SJCRH30 (cell line): ENCODE results near the gene OR4D6. TPM values are rescaled to one million over a fixed set of nuclear protein-coding genes. Genes with fewer than 3 reads are reported as not detected.
"Not testable (repeated sequence)": the region's sequence is repeated elsewhere in the genome, so short reads cannot be mapped to it uniquely, and the experiment has no call there.

Experiments used
- DNase-seq, 2 experiments: peaks; one replicate each; pipeline ENCODE4 v3.0.0-alpha.2; 2015 to 2020
- H3K27ac ChIP-seq: fragments of 250-450 bp; sonication (Bioruptor Pico); 2 replicates; pipeline ENCODE4 v1.5.1; 2020; ENCODE audit warnings: mild to moderate bottlenecking, moderate library complexity
- H3K27me3 ChIP-seq: fragments of 250-450 bp; sonication (Bioruptor Pico); 2 replicates; pipeline ENCODE4 v1.5.1; 2020; ENCODE audit warnings: mild to moderate bottlenecking, moderate library complexity
- H3K36me3 ChIP-seq: fragments of 250-450 bp; sonication (Bioruptor Pico); 2 replicates; pipeline ENCODE4 v1.5.1; 2020; ENCODE audit warnings: mild to moderate bottlenecking, moderate library complexity
- H3K4me1 ChIP-seq: fragments of 250-450 bp; sonication (Bioruptor Pico); 2 replicates; pipeline ENCODE4 v1.5.1; 2020; ENCODE audit warnings: mild to moderate bottlenecking, moderate library complexity
- H3K4me3 ChIP-seq: fragments of 250-450 bp; sonication (Bioruptor Pico); 2 replicates; pipeline ENCODE4 v1.5.1; 2020; ENCODE audit warnings: mild to moderate bottlenecking, moderate library complexity
- H3K9me3 ChIP-seq: fragments of 250-450 bp; sonication (Bioruptor Pico); replicated peaks from 2 replicates; pipeline ENCODE4 v1.5.1; 2020; ENCODE audit warnings: mild to moderate bottlenecking, moderate library complexity
- total RNA-seq: library from RNA; depleted of rRNA; stranded (reverse); fragments of >200 nt; shearing (Covaris generic); gene quantifications from 2 replicates; pipeline ENCODE4 v1.2.3, GENCODE V29; 2014; rRNA removed

OR4D6 gene
- not detected in 2 replicates for total RNA-seq

GRCh38 chr11:59456661-59457060 lies at the start of gene OR4D6:
TSS of gene OR4D6 (plus strand) at chr11:59456961. CDS start at chr11:59456961, 0 bp downstream.
- H3K4me3 ChIP-seq: no peak within 1 kb of the TSS
- DNase-seq: no peak
- H3K27me3 ChIP-seq: 0 out of 2 replicates have a peak, but pooled peaks cover 4% of the 10 kb centered on the region
- no peaks in the 10 kb centered on the region for H3K4me1 ChIP-seq
- no peaks in the 10 kb centered on the region for H3K9me3 ChIP-seq
- no peak within 1 kb of the TSS for H3K27ac ChIP-seq
- no peaks in the 10 kb centered on the region for H3K36me3 ChIP-seq

- Histone ChIP-seq H3K27ac (no peak overlapping the region), H3K4me3 (no peak overlapping the region), H3K27me3 (no peaks in the 10 kb centered on the region), H3K36me3 (no peaks in the 10 kb centered on the region), H3K9me3 (no peaks in the 10 kb centered on the region), H3K4me1 (no peaks in the 10 kb centered on the region)
- no peak for DNase-seq
Observed at GRCh38 chr11:59413646-59414045, 43.1 kb upstream of the OR4D6 start.

GRCh38 chr11:59415111-59415510 lies 41.6 kb upstream of the OR4D6 start:
- H3K4me1 ChIP-seq: no peaks in the 10 kb centered on the region
- H3K9me3 ChIP-seq: no peaks in the 10 kb centered on the region
- H3K27ac ChIP-seq: no peak overlapping the region
- H3K36me3 ChIP-seq: no peaks in the 10 kb centered on the region
- no peak for DNase-seq
- H3K4me3 ChIP-seq: no peak overlapping the region
- H3K27me3 ChIP-seq: no peaks in the 10 kb centered on the region

- H3K27me3 ChIP-seq: no peaks in the 10 kb centered on the region
- DNase-seq: no peak
Observed at GRCh38 chr11:59416613-59417012, 40.1 kb upstream of the OR4D6 start.

GRCh38 chr11:59417023-59417422 lies 39.7 kb upstream of the OR4D6 start:
- H3K4me1 ChIP-seq: no peaks in the 10 kb centered on the region
- H3K27ac ChIP-seq: no peak overlapping the region
- DNase-seq: peak; percentile 2 to 11
- no peaks in the 10 kb centered on the region for H3K9me3 ChIP-seq
- H3K36me3 ChIP-seq: no peaks in the 10 kb centered on the region
- no peaks in the 10 kb centered on the region for H3K27me3 ChIP-seq
- no peak overlapping the region for H3K4me3 ChIP-seq

More at GRCh38 chr11:59416613-59417012, 40.1 kb upstream of the OR4D6 start:
- Histone ChIP-seq H3K36me3 (no peaks in the 10 kb centered on the region), H3K4me3 (no peak overlapping the region), H3K27ac (no peak overlapping the region), H3K9me3 (no peaks in the 10 kb centered on the region), H3K4me1 (no peaks in the 10 kb centered on the region)

- H3K27me3 ChIP-seq: no peaks in the 10 kb centered on the region
- no peaks in the 10 kb centered on the region for H3K9me3 ChIP-seq
- H3K27ac ChIP-seq: no peak overlapping the region
- DNase-seq: no peak
- no peaks in the 10 kb centered on the region for H3K4me1 ChIP-seq
- H3K4me3 ChIP-seq: no peak overlapping the region
- H3K36me3 ChIP-seq: no peaks in the 10 kb centered on the region
Observed at GRCh38 chr11:59418156-59418555, 38.6 kb upstream of the OR4D6 start.

- Histone ChIP-seq H3K27me3 (no peaks in the 10 kb centered on the region), H3K4me3 (no peak overlapping the region), H3K27ac (no peak overlapping the region), H3K9me3 (no peaks in the 10 kb centered on the region), H3K4me1 (no peaks in the 10 kb centered on the region), H3K36me3 (no peaks in the 10 kb centered on the region)
- no peak for DNase-seq
Observed at GRCh38 chr11:59423835-59424234, 32.9 kb upstream of the OR4D6 start.

- no peaks in the 10 kb centered on the region for H3K36me3 ChIP-seq
- no peaks in the 10 kb centered on the region for H3K4me1 ChIP-seq
- no peaks in the 10 kb centered on the region for H3K9me3 ChIP-seq
- H3K4me3 ChIP-seq: no peak overlapping the region
- DNase-seq: no peak
- no peak overlapping the region for H3K27ac ChIP-seq
- no peaks in the 10 kb centered on the region for H3K27me3 ChIP-seq
Observed at GRCh38 chr11:59425131-59425530, 31.6 kb upstream of the OR4D6 start.

GRCh38 chr11:59426361-59427067 lies 30.2 kb upstream of the OR4D6 start, which contains the start of gene OR5A2:
TSS of gene OR5A2 (minus strand) at chr11:59426413. CDS start at chr11:59422953, 3,460 bp downstream.
- no peak within 1 kb of the TSS for H3K4me3 ChIP-seq

GRCh38 chr11:59427068-59427382 lies 29.7 kb upstream of the OR4D6 start:
- Histone ChIP-seq H3K27me3 (no peaks in the 10 kb centered on the region), H3K9me3 (no peaks in the 10 kb centered on the region), H3K4me1 (no peaks in the 10 kb centered on the region), H3K36me3 (no peaks in the 10 kb centered on the region), H3K27ac (no peak overlapping the region), H3K4me3 (no peak overlapping the region)
- no peak for DNase-seq

More at GRCh38 chr11:59426361-59427067, 30.2 kb upstream of the OR4D6 start, which contains the start of gene OR5A2:
- Histone ChIP-seq H3K36me3 (no peaks in the 10 kb centered on the region), H3K27me3 (no peaks in the 10 kb centered on the region), H3K9me3 (no peaks in the 10 kb centered on the region), H3K4me1 (no peaks in the 10 kb centered on the region), H3K27ac (no peak within 1 kb of the TSS)
- no peak for DNase-seq

GRCh38 chr11:59429924-59430516 lies 26.7 kb upstream of the OR4D6 start:
- no peak overlapping the region for H3K4me3 ChIP-seq
- no peaks in the 10 kb centered on the region for H3K4me1 ChIP-seq
- DNase-seq: peak; percentile 28 to 72
- H3K36me3 ChIP-seq: no peaks in the 10 kb centered on the region
- no peak overlapping the region for H3K27ac ChIP-seq
- no peaks in the 10 kb centered on the region for H3K9me3 ChIP-seq
- H3K27me3 ChIP-seq: no peaks in the 10 kb centered on the region

- Histone ChIP-seq H3K9me3 (no peaks in the 10 kb centered on the region), H3K36me3 (no peaks in the 10 kb centered on the region), H3K27me3 (no peaks in the 10 kb centered on the region; the same call in 1 of the 2 replicates), H3K4me1 (no peaks in the 10 kb centered on the region), H3K4me3 (no peak within 1 kb of the TSS), H3K27ac (no peak within 1 kb of the TSS)
- no peak for DNase-seq
Observed at GRCh38 chr11:59436169-59436568, 20.6 kb upstream of the OR4D6 start, which contains the start of gene OR5A1. TSS of gene OR5A1 (plus strand) at chr11:59436469. CDS start at chr11:59443169, 6,700 bp downstream.

GRCh38 chr11:59437770-59438169 lies 19.0 kb upstream of the OR4D6 start:
- H3K4me3 ChIP-seq: no peak overlapping the region
- H3K36me3 ChIP-seq: no peaks in the 10 kb centered on the region
- H3K9me3 ChIP-seq: no peaks in the 10 kb centered on the region
- H3K27me3 ChIP-seq: no peaks in the 10 kb centered on the region; the same call in 1 of the 2 replicates
- H3K27ac ChIP-seq: no peak overlapping the region
- H3K4me1 ChIP-seq: no peaks in the 10 kb centered on the region
- DNase-seq: peak; percentile 26 to 64

- not testable (repeated sequence) for H3K4me3 ChIP-seq, H3K36me3 ChIP-seq, H3K4me1 ChIP-seq, H3K27ac ChIP-seq, H3K9me3 ChIP-seq, DNase-seq, H3K27me3 ChIP-seq
Observed at GRCh38 chr11:59445624-59446023, 11.1 kb upstream of the OR4D6 start.

GRCh38 chr11:59448484-59448883 lies 8.3 kb upstream of the OR4D6 start:
- H3K9me3 ChIP-seq: no peaks in the 10 kb centered on the region
- H3K27me3 ChIP-seq: no peaks in the 10 kb centered on the region
- no peaks in the 10 kb centered on the region for H3K4me1 ChIP-seq
- H3K36me3 ChIP-seq: no peaks in the 10 kb centered on the region
- no peak overlapping the region for H3K4me3 ChIP-seq
- H3K27ac ChIP-seq: no peak overlapping the region
- no peak for DNase-seq
